HG03469 (cell line): Measurements from ENCODE around the gene AGO3.
"Not testable (repeated sequence)": the region's sequence is repeated elsewhere in the genome, so short reads cannot be mapped to it uniquely, and the experiment has no call there.

Experiments
- ATAC-seq: cut with Tn5 transposase; IDR thresholded peaks from one replicate; pipeline ENCODE4 v1.9.1; 2021; ENCODE audit warnings: mild to moderate bottlenecking, moderate library complexity, moderate number of reproducible peaks; ENCODE audit not compliant: unreplicated experiment

The AGO3 gene

DNA sequence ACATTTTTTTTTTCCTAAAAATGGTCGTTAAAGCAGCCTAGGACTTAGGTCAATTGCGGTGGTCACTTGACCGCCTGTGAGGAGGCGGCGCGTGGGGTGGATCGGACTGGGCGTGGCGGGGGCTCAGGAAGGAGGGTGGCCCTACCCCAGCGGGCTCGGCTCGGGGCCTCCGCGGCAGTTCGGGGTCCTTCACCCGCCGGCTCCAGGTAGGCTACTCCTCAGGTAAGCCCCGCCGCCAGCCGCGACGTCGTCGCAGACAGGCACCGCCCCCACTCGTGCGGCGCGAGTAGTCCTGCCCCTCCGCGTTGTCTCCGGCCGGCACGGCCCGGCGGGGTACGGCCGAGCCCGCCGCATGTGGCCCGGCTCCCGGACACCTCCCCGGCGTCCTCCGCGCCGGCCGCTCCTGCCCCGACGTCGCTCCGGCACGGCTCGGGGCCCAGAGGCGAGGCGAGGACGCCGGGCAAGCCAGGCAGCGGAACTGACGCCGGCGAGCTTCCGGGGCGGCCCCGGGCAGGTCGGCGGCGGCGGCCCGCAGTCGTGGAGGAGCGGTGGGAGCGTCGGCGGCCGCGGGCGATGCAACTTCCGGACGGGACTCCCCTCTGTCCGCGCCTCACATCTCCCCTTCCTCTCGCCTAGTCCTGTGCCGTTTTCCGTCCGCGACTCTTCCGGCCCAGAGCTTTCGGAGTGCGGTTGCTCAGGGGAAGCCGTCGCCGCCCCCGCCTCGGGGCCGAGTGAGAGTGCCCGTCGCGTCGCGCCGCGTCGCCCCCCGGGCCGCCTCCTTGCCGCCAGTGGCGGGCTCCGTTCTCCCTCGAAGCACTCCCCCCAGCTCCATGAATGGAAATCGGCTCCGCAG is at the start of gene AGO3:
TSS of gene AGO3 (plus strand) at position 513 of the 853 bp plus-strand sequence. CDS start at position 835, 322 bp downstream.
- peak; percentile 48 for ATAC-seq

GRCh38 chr1:35881850-35882273 is 49.0 kb upstream of the AGO3 start:
- ATAC-seq, result no peak

GRCh38 chr1:35882586-35882944 is 48.3 kb upstream of the AGO3 start:
- ATAC-seq, result no peak

DNA sequence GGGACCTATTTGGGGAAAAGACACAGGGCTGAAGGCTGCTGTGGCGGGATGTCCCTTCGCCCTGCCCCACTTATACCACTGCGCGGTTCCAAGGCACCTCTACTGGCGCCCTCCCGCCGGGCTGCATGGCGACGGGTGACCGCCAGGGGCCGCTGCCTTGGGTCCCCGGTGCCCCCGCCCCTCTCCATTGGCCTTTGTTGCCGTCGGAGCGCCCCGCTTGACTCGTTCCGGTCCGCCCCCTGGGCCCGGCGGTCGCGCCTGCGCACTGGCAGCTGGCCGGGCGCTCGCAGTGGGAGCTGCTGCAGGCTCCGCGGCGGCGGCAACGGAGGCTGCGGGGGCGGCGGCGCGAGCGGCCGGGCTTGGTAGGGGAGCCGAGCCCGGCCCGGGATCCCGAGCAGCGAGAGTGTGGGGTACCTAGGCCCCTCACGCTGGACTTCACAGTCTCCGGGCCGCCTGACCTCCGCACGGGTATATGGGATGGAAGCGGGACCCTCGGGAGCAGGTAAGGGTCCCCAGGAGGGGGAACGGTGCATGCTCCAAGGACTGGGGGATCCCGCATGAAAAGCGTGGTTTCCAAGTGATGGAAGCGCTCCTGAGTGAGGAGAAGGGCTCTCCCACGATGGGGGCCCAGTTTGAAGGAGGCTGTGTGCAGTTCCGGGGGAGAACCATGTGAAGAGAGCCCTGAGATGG is 47.8 kb upstream of the AGO3 start, which contains the start of gene AGO1:
TSS of gene AGO1 (plus strand) at position 265 of the 690 bp plus-strand sequence. CDS start at position 478, 213 bp downstream.
- ATAC-seq, result peak; percentile 63

GRCh38 chr1:35883635-35884101 is 47.2 kb upstream of the AGO3 start:
- ATAC-seq, result no peak

DNA sequence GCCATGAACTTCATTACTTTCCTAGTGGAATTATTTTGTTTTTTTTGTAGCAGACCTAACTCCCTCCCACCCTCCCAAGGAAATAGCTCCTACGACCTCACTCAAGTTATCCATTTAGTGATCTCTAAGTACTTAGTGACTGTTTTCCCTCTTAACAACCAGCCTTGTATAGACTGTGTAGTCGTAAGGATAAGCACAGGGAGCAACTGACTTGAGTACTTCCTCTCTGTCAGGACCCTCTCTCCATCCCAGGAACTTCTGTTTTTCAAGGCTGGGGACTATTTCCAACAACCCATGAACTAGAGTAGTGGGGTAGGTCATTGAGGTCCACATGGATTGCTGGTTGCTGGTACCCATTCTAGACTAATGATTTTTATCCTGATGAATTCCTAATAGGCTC is 46.0 kb upstream of the AGO3 start:
- no peak for ATAC-seq

DNA sequence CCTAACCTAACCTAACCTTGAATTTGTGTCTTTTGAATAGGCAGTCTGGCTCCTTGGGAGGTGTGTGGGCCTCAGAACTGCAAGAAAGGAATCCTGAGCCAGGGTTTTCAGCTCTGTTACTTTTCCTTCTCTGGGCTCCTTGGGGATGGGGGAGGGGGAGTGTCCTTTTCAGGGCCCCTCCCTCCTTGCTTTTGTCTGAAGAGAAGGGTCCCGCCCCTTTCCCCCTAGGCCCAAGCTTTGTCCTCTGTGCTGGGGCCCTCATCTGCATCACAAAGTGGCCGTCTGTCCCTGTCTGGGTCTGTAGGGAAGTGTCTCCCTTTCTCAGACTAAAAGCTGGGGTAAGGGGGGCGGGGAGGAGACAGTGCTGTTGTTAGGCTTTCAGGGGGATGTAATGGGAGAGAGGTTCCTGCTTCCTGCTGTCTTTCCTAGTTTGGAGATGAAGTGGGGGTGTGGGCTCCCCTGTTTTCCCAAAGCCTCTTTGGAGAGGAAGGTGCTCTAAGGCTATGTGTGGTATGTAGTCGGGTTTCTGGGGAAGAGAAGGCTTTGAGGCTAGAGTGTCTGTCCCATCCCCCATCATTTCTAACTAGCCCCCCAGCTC is 44.8 kb upstream of the AGO3 start:
- ATAC-seq, result no peak

- ATAC-seq, result no peak
Measured at GRCh38 chr1:35886577-35887431, 44.1 kb upstream of the AGO3 start.

DNA sequence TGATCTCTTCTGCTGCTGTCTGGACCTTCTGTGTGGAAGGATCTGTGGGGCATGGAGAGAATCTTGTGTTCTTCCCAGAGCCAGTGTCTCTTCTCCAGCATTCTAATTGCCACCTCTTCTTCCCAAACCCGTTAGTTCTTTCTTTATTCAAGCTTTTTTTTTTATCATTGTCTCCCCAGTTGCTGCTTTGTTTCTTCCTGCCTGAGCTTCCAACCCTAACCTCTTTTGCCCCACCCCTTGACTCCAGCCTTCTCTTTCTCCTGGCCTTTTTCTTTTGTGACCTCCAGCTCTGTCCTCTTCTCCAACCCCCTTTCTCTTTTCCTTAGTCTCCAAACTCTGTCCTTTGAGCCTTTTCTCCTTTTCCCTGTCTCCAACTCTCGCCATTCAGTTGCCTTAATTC is 43.4 kb upstream of the AGO3 start:
- ATAC-seq, result no peak

GRCh38 chr1:35888255-35888654 is 42.6 kb upstream of the AGO3 start:
- ATAC-seq, result no peak

DNA sequence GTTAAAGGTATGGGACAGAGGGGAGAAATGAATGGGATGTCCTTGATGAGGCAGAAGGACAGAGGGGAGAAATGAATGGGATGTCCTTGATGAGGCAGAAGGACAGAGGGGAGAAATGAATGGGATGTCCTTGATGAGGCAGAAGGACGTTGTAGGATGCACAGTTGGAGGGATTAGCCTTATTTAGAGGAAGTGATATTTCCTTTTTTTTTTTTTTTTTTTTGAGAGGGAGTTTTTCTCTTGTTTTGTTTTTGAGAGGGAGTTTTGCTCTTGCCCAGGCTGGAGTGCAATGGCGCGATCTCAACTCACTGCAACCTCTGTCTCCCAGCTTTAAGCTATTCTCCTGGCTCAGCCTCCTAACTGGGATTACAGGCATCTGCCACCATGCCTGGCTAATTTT is 41.9 kb upstream of the AGO3 start:
- ATAC-seq, result not testable (repeated sequence)

DNA sequence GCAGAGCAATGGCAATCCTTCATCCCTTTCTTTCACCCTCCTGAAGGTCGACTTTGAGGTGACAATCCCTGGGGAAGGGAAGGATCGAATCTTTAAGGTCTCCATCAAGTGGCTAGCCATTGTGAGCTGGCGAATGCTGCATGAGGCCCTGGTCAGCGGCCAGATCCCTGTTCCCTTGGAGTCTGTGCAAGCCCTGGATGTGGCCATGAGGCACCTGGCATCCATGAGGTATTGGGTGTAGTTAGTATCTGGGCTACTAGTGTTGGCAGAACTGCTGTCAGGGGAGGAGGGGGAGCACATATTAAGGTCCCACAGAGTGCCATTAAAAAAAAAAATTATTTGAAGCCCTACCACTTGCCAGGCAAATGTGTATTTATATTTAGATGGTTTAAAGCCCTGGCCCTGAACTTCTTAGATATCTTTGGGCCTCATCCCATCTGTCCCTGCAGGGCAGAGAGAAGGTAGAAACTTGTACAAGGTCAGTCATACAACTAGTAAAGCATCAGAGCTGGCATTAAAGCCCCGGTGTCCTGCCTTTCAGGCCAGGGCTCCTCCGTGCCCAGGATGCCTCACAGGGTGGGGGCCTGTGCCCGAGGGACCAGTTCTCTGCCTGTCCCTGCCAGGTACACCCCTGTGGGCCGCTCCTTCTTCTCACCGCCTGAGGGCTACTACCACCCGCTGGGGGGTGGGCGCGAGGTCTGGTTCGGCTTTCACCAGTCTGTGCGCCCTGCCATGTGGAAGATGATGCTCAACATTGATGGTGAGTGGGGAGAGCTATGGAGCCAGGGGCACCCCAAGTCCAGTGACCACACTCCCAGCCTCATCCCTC is 37.6 kb upstream of the AGO3 start:
- ATAC-seq, result no peak

DNA sequence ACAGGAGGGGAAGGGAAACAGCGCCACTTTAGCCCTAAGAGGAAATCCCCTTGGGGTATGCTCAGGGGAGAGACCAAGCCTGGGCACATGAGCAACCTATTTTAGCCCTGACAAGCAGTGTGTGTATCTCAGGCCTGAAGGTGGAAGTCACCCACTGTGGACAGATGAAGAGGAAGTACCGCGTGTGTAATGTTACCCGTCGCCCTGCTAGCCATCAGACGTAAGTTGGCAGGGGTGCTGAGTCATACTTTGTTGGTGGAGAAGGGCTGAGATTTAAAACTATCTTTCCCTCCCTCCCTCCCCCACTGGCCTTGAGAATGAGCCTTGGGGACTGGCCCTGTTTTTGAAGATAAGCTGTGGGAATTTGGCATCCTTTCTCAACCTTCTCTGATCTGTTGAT is 36.7 kb upstream of the AGO3 start:
- ATAC-seq, result peak; percentile 53

DNA sequence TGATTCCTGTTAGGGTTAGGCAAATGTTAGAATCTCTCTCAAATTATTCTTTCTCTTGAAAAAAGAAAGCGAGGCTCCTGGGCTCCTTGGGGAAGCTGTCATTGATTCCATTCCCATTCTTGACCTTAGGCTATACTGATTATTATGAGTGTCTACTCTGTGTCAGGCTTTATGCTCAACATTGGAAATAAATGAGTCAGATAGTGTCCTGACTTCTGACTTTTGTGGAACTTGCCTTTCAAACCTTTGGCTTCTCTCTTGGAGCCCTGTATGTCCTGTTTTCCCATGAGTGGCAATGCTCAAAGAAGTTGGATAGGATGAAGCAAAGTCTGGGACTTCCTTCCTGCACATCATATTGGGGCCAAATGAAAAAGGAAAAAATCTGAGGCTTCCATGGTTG is 36.2 kb upstream of the AGO3 start:
- ATAC-seq, result no peak

DNA sequence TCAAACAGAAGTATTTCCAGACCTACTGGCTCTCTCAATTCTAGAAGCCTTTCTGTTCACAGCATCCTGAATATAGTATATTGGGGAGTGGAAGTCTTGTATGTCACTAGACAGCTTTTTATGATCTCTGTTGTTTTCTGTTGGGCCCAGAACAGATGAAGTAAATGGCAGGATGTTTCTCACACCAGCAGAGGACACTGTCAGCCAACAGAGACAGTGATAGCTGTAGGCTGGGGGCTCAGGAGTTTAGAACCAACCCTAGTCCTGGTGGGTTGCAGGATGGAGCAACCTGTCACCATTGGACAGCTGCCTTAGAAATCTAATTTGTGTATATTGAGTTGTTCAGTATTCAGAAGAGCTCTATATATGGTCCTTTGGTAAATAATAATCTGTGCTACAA is 31.0 kb upstream of the AGO3 start:
- ATAC-seq, result no peak

DNA sequence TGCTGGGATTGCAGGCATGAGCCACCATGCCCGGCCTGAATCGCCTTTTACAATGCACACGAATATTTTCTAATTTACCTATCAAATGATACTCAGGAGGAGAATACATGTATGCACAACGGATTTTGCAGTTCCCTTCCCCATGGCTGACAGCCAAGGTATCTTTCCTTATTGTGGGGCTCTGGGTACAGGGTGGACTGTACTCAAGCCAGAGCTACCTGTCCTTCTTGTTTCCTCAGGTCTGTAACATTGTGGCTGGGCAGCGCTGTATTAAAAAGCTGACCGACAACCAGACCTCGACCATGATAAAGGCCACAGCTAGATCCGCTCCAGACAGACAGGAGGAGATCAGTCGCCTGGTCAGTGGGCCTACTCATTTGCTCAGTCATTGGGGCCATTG is 29.7 kb upstream of the AGO3 start:
- ATAC-seq, result no peak

- no peak for ATAC-seq
Measured at GRCh38 chr1:35902671-35903070, 28.2 kb upstream of the AGO3 start.

GRCh38 chr1:35914717-35915116 is 16.2 kb upstream of the AGO3 start:
- no peak for ATAC-seq

DNA sequence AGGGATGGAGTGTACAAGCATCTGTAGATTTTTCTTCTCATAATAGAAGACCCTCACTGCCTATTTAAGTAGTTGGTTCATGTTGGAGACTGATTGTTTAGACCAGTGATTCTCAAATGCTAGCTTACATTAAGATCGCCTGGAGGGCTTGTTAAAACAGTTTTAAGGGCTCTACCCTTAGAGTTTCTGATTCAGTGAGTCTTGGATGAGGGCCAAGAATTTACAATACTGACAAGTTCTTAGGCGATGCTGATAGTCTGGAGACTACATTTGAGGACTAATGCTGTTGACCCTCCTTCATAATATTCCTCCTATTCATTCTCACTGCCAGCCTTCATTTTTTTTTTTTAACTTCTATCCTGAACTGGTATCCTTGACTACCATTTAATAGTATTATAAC is 15.2 kb upstream of the AGO3 start:
- no peak for ATAC-seq

GRCh38 chr1:35923791-35924221 is 7.1 kb upstream of the AGO3 start:
- no peak for ATAC-seq
